Stimulated activated CD4-positive, alpha-beta T cell treated with anti-CD3 and anti-CD28 coated beads, Interleukin-2, amount 100 ng/mL, for 24 hours (primary cell): ENCODE data around the gene PCSK4.
"Not testable (repeated sequence)": the region's sequence is repeated elsewhere in the genome, so short reads cannot be mapped to it uniquely, and the experiment has no call there.

ENCODE experiments used
- DNase-seq, 2 donors: peaks; one replicate each; pipeline ENCODE4 v3.0.0-alpha.2; 2020

Gene PCSK4

GRCh38 chr19:1503925-1504773 is 14.0 kb upstream of the PCSK4 start:
- DNase-seq, result no peak

- DNase-seq, result peak; percentile 79 to 82
Observed at GRCh38 chr19:1503089-1503924, 13.2 kb upstream of the PCSK4 start.

- DNase-seq, result no peak
Observed at GRCh38 chr19:1502433-1503088, 12.4 kb upstream of the PCSK4 start.

GRCh38 chr19:1501200-1501595 is 11.0 kb upstream of the PCSK4 start:
- no peak for DNase-seq

- not testable (repeated sequence) for DNase-seq
Observed at GRCh38 chr19:1499231-1499630, 9.1 kb upstream of the PCSK4 start.

- DNase-seq, result no peak
Observed at GRCh38 chr19:1497578-1498235, 7.6 kb upstream of the PCSK4 start.

- DNase-seq, result no peak
Observed at GRCh38 chr19:1496714-1497577, 6.8 kb upstream of the PCSK4 start.

GRCh38 chr19:1495799-1496713 is 5.9 kb upstream of the PCSK4 start:
- no peak for DNase-seq

- no peak for DNase-seq
Observed at GRCh38 chr19:1495051-1495798, 5.1 kb upstream of the PCSK4 start.

GRCh38 chr19:1494115-1494815 is 4.1 kb upstream of the PCSK4 start:
- DNase-seq, result no peak

- DNase-seq, result no peak
Observed at GRCh38 chr19:1492474-1493006, 2.4 kb upstream of the PCSK4 start.

- DNase-seq, result no peak
Observed at GRCh38 chr19:1491849-1492170, 1.7 kb upstream of the PCSK4 start.

- DNase-seq, result no peak
Observed at GRCh38 chr19:1491114-1491848, 1.1 kb upstream of the PCSK4 start, which contains the start of gene REEP6. Gene REEP6 (plus strand): TSS chr19:1491181. CDS start chr19:1491270, 89 bp downstream.

- DNase-seq, result no peak
Observed at GRCh38 chr19:1489463-1490310, 463 bp downstream of the PCSK4 start.

GRCh38 chr19:1488282-1488601 is 1.9 kb downstream of the PCSK4 start:
- DNase-seq, result no peak

- DNase-seq, result no peak
Observed at GRCh38 chr19:1487576-1488281, 2.4 kb downstream of the PCSK4 start.
